SU-DHL-6 (cell line): ENCODE measurements around the gene ATRNL1.

Experiments used
- H2AFZ ChIP-seq: fragments of 200-600 bp; sonication (generic); 2 replicates; pipeline ENCODE4 v1.6.1; 2014; ENCODE audit warnings: low read depth, mild to moderate bottlenecking, moderate library complexity, mixed read lengths, antibody characterized with exemption, low read length; ENCODE audit not compliant: severe bottlenecking
- H3F3A ChIP-seq: fragments of 200-600 bp; shearing (Covaris generic); 2 replicates; pipeline ENCODE4 v1.6.0; 2016; ENCODE audit warnings: antibody characterized with exemption, mild to moderate bottlenecking; ENCODE audit not compliant: insufficient read depth
- H3K27ac ChIP-seq: fragments of 200-600 bp; sonication (generic); 2 replicates; pipeline ENCODE4 v1.5.1; 2016; ENCODE audit warnings: low read depth, mild to moderate bottlenecking, low read length, moderate library complexity, mixed read lengths
- H3K27me3 ChIP-seq: fragments of 200-600 bp; sonication (generic), shearing (Covaris generic); 2 replicates; pipeline ENCODE4 v1.6.0; 2014; ENCODE audit warnings: mild to moderate bottlenecking, low read length
- H3K36me3 ChIP-seq: fragments of 200-600 bp; sonication (generic); 2 replicates; pipeline ENCODE4 v1.6.1; 2014; ENCODE audit warnings: mild to moderate bottlenecking, low read length, mixed read lengths
- H3K4me2 ChIP-seq: fragments of 300-600, 200-600 bp; shearing (Covaris generic), sonication (generic); 2 replicates; pipeline ENCODE4 v1.6.0; 2014; ENCODE audit warnings: low read length, low read depth, mild to moderate bottlenecking; ENCODE audit not compliant: poor library complexity, severe bottlenecking
- H3K4me3 ChIP-seq: fragments of 200-600 bp; sonication (generic); 2 replicates; pipeline ENCODE4 v1.5.1; 2014; ENCODE audit warnings: antibody characterized with exemption, low read length, mild to moderate bottlenecking, mixed read lengths; ENCODE audit not compliant: insufficient read depth, poor library complexity, severe bottlenecking
- H3K79me2 ChIP-seq: fragments of 200-600 bp; sonication (generic); 2 replicates; pipeline ENCODE4 v1.6.1; 2014; ENCODE audit warnings: mild to moderate bottlenecking, low read length, moderate library complexity; ENCODE audit not compliant: insufficient read depth
- H3K9ac ChIP-seq: fragments of 200-600 bp; sonication (generic); 2 replicates; pipeline ENCODE4 v1.7.0; 2014; ENCODE audit warnings: mild to moderate bottlenecking, low read length
- H3K9me2 ChIP-seq: fragments of 200-600 bp; sonication (generic); replicated peaks from 2 replicates; pipeline ENCODE4 v1.6.1; 2014; ENCODE audit warnings: low read length; ENCODE audit not compliant: insufficient read depth
- H3K9me3 ChIP-seq: fragments of 200-600 bp; sonication (generic); 2 replicates; pipeline ENCODE4 v1.6.1; 2014; ENCODE audit warnings: low read length, mixed read lengths; ENCODE audit not compliant: insufficient read depth
- H4K20me1 ChIP-seq: fragments of 200-600 bp; sonication (generic); 2 replicates; pipeline ENCODE4 v1.6.1; 2014; ENCODE audit warnings: low read depth, mild to moderate bottlenecking, antibody characterized with exemption, low read length, moderate library complexity, mixed read lengths
- CTCF ChIP-seq: fragments of 200-600 bp; sonication (generic); IDR thresholded peaks from one replicate; pipeline ENCODE4 v1.5.1; 2017; ENCODE audit warnings: antibody characterized with exemption, mild to moderate bottlenecking, low read length, moderate library complexity; ENCODE audit not compliant: insufficient read depth, poor library complexity, severe bottlenecking
- EZH2phosphoT487 ChIP-seq: fragments of 200-600 bp; sonication (generic), shearing (Covaris generic); conservative IDR thresholded peaks from 2 replicates; pipeline ENCODE4 v1.6.1; 2018; ENCODE audit warnings: mild to moderate bottlenecking, antibody characterized with exemption, low read length, moderate library complexity, mixed read lengths

Gene ATRNL1

GRCh38 chr10:115941361-115941771, 848.2 kb downstream of the ATRNL1 start:
- Histone ChIP-seq H3K79me2 (no peaks in the 10 kb centered on the region), H3K4me3 (no peak overlapping the region), H3K4me2 (no peak overlapping the region), H4K20me1 (no peaks in the 10 kb centered on the region), H3K9me3 (no peaks in the 10 kb centered on the region), H3K36me3 (no peaks in the 10 kb centered on the region), H3K9me2 (no peaks in the 10 kb centered on the region), H3K27me3 (no peaks in the 10 kb centered on the region), H2AFZ (no peak overlapping the region), H3K27ac (no peak overlapping the region), H3K9ac (no peak overlapping the region), H3F3A (no peaks in the 10 kb centered on the region)
- TF ChIP-seq EZH2phosphoT487 (no peak), CTCF (no peak)

GRCh38 chr10:115942101-115942500, 848.9 kb downstream of the ATRNL1 start:
- no peak overlapping the region for H3K4me2 ChIP-seq
- TF ChIP-seq EZH2phosphoT487 (no peak), CTCF (no peak)
- no peaks in the 10 kb centered on the region for H3K9me3 ChIP-seq
- H3K27me3 ChIP-seq: no peaks in the 10 kb centered on the region
- no peak overlapping the region for H3K4me3 ChIP-seq
- no peaks in the 10 kb centered on the region for H3K79me2 ChIP-seq
- no peaks in the 10 kb centered on the region for H3K9me2 ChIP-seq
- no peaks in the 10 kb centered on the region for H3K36me3 ChIP-seq
- H3K9ac ChIP-seq: no peak overlapping the region
- H3K27ac ChIP-seq: no peak overlapping the region
- no peaks in the 10 kb centered on the region for H4K20me1 ChIP-seq
- H3F3A ChIP-seq: no peaks in the 10 kb centered on the region
- no peak overlapping the region for H2AFZ ChIP-seq

- no peaks in the 10 kb centered on the region for H3K9me2 ChIP-seq
- no peaks in the 10 kb centered on the region for H3F3A ChIP-seq
- H3K79me2 ChIP-seq: no peaks in the 10 kb centered on the region
Observed at GRCh38 chr10:115944538-115944937, 851.4 kb downstream of the ATRNL1 start.

More at GRCh38 chr10:115944538-115944937, 851.4 kb downstream of the ATRNL1 start:
- Histone ChIP-seq H3K36me3 (no peaks in the 10 kb centered on the region), H3K4me3 (no peak overlapping the region), H4K20me1 (no peaks in the 10 kb centered on the region), H3K27me3 (no peaks in the 10 kb centered on the region), H2AFZ (no peak overlapping the region), H3K4me2 (no peak overlapping the region), H3K9me3 (no peaks in the 10 kb centered on the region), H3K27ac (no peak overlapping the region), H3K9ac (no peak overlapping the region)
- TF ChIP-seq CTCF: no peak
- TF ChIP-seq EZH2phosphoT487: no peak
